ENCODE results near the gene SCYL1. TPM values are rescaled to one million over a fixed set of nuclear protein-coding genes. Genes with fewer than 3 reads are reported as not detected.

The SCYL1 gene
- total RNA-seq, 1 experiment from 2014 or later, result 104 TPM

DNA sequence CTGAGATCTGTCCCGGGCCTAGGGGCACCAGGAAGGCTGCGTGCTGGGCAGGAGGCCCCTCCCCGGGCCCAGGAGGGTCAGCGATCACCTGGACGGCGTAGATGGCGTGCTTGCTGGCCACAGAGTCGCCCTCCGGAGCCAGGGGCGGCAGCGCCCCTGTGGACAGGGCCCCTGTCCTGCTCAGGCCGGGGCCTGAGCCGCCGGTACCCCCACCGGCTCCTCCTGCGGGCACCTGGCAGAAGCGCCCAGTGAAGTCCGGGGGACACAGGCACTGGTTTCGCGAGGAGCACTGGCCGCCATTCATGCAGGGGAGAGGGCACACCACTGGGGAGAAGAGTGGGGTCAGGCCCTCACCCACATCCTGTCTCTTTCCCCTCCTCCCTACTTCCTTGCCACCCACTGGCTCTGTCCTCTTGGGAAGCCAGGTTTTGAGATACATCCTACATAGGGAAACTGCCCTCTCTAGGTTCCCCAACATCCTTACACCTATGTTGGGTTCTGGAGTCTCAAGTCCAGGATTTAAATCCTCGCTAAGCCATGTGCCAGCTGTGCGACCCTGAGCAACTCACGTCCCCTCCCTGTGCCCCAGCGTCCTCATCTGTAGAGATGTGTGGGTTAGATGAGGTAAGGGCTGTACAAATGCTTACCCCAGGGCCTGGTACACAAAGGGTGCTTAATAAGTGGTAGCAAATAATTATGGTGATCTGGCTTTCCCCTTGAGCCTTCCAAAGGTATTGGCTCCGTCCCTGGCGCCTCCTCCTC is 29.4 kb downstream of the SCYL1 start:
- Histone ChIP-seq H3K79me2 (ENCODE audit: insufficient read depth, low read length) (peaks cover 28% of the 10 kb centered on the region), H3K4me3 (replicated peaks in 1 of 2; ENCODE audit: low read depth in 1 of 2, low read length in 2 of 2) (no peak overlapping the region), H3K9me3 (ENCODE audit: control insufficient read depth in 1 of 2, insufficient read depth in 1 of 2, low read depth in 1 of 2, low read length in 2 of 2) (no peaks in the 10 kb centered on the region), H3K27ac (ENCODE audit: low read depth, low read length) (peak overlapping the region; percentile 99; the same call in 1 of the 2 replicates), H3K4me1 (ENCODE audit: control insufficient read depth in 1 of 2, insufficient read depth in 2 of 2, low read length in 2 of 2) (peaks cover 68 to 84% of the 10 kb centered on the region in 2 experiments), H3K36me3 (ENCODE audit: control insufficient read depth in 1 of 2, insufficient read depth in 2 of 2, low read length in 2 of 2) (peaks cover 2 to 7% of the 10 kb centered on the region in 2 experiments; a peak in 2 of 4 replicates), H3K9ac (ENCODE audit: low read length) (peak overlapping the region; percentile 83), H3K9me2 (ENCODE audit: insufficient read depth) (no peaks in the 10 kb centered on the region), H4K20me1 (ENCODE audit: insufficient read depth) (no peaks in the 10 kb centered on the region), H2AFZ (ENCODE audit: low read depth, low read length, poor library complexity, severe bottlenecking) (no peak overlapping the region), H3K27me3 (ENCODE audit: insufficient read depth, low read length) (no peaks in the 10 kb centered on the region), H3K4me2 (ENCODE audit: low read length) (peak overlapping the region; percentile 96)
- POLR2A ChIA-PET, result interaction anchor here (1.4 kb wide), 1 partner anchor 8 kb away, joined by 4 read pairs; no protein-coding TSS in a partner anchor
- RAD21 ChIA-PET (ENCODE audit: low non-redundant PET in 1 of 2, low total read pairs in 2 of 2, uncharacterized antibody in 2 of 2, unreplicated experiment in 2 of 2), result no interaction called here
- no peak for TF ChIP-seq ZFX (IDR thresholded peaks at IDR 0.05)
- TF ChIP-seq, protein P1, sequence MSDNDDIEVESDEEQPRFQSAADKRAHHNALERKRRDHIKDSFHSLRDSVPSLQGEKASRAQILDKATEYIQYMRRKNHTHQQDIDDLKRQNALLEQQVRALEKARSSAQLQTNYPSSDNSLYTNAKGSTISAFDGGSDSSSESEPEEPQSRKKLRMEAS (IDR thresholded peaks at IDR 0.05), result no peak
- TF ChIP-seq CBX3 (IDR thresholded peaks at IDR 0.05; ENCODE audit: low read depth), result no peak
- intact Hi-C loops (cut with micrococcal nuclease), result no loop called here
- CTCF ChIA-PET, result no interaction called here
- no TSS peak for BruUV-seq (replicated peaks)
- ATAC-seq (no peak), DNase-seq (ENCODE audit: low read depth, low spot score) (no peak)

DNA sequence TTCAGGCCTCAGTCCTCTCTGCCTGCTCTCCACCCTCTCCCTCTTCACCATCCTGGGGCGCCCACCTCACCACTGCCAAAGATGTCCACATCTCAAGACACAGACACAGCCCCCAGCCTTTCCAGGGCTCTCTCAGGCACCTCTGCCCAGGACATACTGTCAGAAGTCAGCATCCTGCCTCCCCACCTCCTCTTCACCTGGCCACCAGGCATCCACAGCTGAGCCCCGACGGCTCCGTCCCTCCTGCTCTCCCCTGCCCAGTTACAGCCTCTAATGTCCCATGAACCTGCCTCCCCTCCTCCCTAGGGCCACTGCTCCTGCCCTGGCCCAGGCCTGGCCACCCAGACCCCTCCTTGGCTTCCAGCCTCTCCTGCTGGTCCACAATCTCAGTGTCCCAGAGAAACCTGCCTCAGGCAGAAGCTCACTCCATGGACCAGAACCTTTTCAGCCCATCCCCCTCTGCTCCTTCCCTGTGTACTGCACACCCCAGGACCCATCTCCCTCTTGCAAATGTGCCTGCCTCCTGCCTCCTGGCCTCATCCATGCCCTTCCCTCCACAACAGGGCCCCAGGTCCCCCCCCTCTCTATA is 30.1 kb downstream of the SCYL1 start:
- Histone ChIP-seq H3K9me2 (ENCODE audit: insufficient read depth) (no peaks in the 10 kb centered on the region), H3K27me3 (ENCODE audit: insufficient read depth, low read length) (no peaks in the 10 kb centered on the region), H3K4me2 (ENCODE audit: low read length) (peak overlapping the region; percentile 96), H2AFZ (ENCODE audit: low read depth, low read length, poor library complexity, severe bottlenecking) (no peak overlapping the region), H3K9ac (ENCODE audit: low read length) (peak overlapping the region; percentile 83), H3K4me1 (ENCODE audit: control insufficient read depth in 1 of 2, insufficient read depth in 2 of 2, low read length in 2 of 2) (peaks cover 75 to 91% of the 10 kb centered on the region in 2 experiments), H4K20me1 (ENCODE audit: insufficient read depth) (no peaks in the 10 kb centered on the region), H3K27ac (ENCODE audit: low read depth, low read length) (peak overlapping the region; percentile 99), H3K4me3 (replicated peaks in 1 of 2; ENCODE audit: low read depth in 1 of 2, low read length in 2 of 2) (peak overlapping the region; percentile 31 to 68), H3K79me2 (ENCODE audit: insufficient read depth, low read length) (peaks cover 28% of the 10 kb centered on the region), H3K36me3 (ENCODE audit: control insufficient read depth in 1 of 2, insufficient read depth in 2 of 2, low read length in 2 of 2) (peaks cover 0 to 4% of the 10 kb centered on the region in 2 experiments; a peak in 2 of 4 replicates), H3K9me3 (ENCODE audit: control insufficient read depth in 1 of 2, insufficient read depth in 1 of 2, low read depth in 1 of 2, low read length in 2 of 2) (no peaks in the 10 kb centered on the region)
- ATAC-seq (no peak), DNase-seq (ENCODE audit: low read depth, low spot score) (no peak)
- ChIA-PET CTCF (no interaction called here), RAD21 (ENCODE audit: low non-redundant PET in 1 of 2, low total read pairs in 2 of 2, uncharacterized antibody in 2 of 2, unreplicated experiment in 2 of 2) (no interaction called here), POLR2A (interaction anchor here (0.9 to 1.4 kb wide), 2 partner anchors 8 to 55 kb away, joined by 3 to 4 read pairs; no protein-coding TSS in a partner anchor)
- intact Hi-C loops (cut with micrococcal nuclease), result no loop called here
- no TSS peak for BruUV-seq (replicated peaks)
- TF ChIP-seq SP1 (IDR thresholded peaks at IDR 0.05; ENCODE audit: low read depth) (no peak), TCF7L2 (IDR thresholded peaks at IDR 0.05; ENCODE audit: borderline replicate concordance, extremely low read depth, insufficient read depth, insufficient read length) (no peak), RAD21 (IDR thresholded peaks at IDR 0.05; ENCODE audit: low read depth) (no peak), CBX3 (IDR thresholded peaks at IDR 0.05; ENCODE audit: low read depth) (no peak), FOSL1 (IDR thresholded peaks at IDR 0.05; ENCODE audit: low read depth) (no peak), SRF (IDR thresholded peaks at IDR 0.05; ENCODE audit: low read depth) (no peak), SIN3A (IDR thresholded peaks at IDR 0.05; ENCODE audit: low read depth) (no peak), POLR2AphosphoS5 (IDR thresholded peaks at IDR 0.05; ENCODE audit: low read depth, low read length) (no peak), ELF1 (IDR thresholded peaks at IDR 0.05; ENCODE audit: borderline replicate concordance, low read depth) (no peak)
- TF ChIP-seq, protein P2, sequence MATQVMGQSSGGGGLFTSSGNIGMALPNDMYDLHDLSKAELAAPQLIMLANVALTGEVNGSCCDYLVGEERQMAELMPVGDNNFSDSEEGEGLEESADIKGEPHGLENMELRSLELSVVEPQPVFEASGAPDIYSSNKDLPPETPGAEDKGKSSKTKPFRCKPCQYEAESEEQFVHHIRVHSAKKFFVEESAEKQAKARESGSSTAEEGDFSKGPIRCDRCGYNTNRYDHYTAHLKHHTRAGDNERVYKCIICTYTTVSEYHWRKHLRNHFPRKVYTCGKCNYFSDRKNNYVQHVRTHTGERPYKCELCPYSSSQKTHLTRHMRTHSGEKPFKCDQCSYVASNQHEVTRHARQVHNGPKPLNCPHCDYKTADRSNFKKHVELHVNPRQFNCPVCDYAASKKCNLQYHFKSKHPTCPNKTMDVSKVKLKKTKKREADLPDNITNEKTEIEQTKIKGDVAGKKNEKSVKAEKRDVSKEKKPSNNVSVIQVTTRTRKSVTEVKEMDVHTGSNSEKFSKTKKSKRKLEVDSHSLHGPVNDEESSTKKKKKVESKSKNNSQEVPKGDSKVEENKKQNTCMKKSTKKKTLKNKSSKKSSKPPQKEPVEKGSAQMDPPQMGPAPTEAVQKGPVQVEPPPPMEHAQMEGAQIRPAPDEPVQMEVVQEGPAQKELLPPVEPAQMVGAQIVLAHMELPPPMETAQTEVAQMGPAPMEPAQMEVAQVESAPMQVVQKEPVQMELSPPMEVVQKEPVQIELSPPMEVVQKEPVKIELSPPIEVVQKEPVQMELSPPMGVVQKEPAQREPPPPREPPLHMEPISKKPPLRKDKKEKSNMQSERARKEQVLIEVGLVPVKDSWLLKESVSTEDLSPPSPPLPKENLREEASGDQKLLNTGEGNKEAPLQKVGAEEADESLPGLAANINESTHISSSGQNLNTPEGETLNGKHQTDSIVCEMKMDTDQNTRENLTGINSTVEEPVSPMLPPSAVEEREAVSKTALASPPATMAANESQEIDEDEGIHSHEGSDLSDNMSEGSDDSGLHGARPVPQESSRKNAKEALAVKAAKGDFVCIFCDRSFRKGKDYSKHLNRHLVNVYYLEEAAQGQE (IDR thresholded peaks at IDR 0.05; ENCODE audit: low read depth), result no peak
- TF ChIP-seq, protein P3, sequence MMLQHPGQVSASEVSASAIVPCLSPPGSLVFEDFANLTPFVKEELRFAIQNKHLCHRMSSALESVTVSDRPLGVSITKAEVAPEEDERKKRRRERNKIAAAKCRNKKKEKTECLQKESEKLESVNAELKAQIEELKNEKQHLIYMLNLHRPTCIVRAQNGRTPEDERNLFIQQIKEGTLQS (IDR thresholded peaks at IDR 0.05), result no peak
